ENCODE measurements around the gene DRAXIN. TPM values are rescaled to one million over a fixed set of nuclear protein-coding genes. Genes with fewer than 3 reads are reported as not detected.

Gene DRAXIN
- total and polyA plus RNA-seq, 4 donors = 0.04 to 0.31 (median 0.14) TPM

DNA sequence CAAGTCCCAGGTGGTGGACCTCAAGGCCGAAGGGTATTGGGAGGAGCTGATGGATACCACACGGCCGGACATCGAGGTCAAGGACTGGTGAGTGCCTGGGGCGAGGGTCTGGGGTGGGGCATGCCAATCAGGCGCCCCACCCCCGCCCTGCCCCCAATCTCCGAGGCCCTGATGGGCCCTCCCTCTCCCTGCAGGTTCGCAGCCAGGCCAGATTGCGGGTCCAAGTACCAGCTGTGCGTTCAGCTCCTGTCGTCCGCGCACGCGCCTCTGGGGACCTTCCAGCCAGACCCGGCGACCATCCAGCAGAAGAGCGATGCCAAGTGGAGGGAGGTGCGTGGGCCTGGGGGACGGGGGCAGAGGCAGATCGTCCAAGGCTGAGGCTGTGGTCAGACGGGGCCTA is 33.0 kb upstream of the DRAXIN start:
- DNase-seq (no peak), ATAC-seq (ENCODE audit: insufficient read depth, low FRiP score) (no peak)
- Histone ChIP-seq H3K9ac (ENCODE audit: insufficient read depth in 1 of 2, low read length in 2 of 2) (no peak overlapping the region), H3K27me3 (ENCODE audit: control insufficient read depth in 3 of 3, insufficient read depth in 3 of 3, low read length in 2 of 3) (no peaks in the 10 kb centered on the region), H3K4me1 (ENCODE audit: control insufficient read depth in 5 of 5, insufficient read depth in 5 of 5, low read length in 5 of 5) (peaks cover 0 to 8% (median 0%) of the 10 kb centered on the region in 5 donors), H3K4me3 (no peak overlapping the region), H3K27ac (ENCODE audit: low read depth in 1 of 2, low read length in 1 of 2) (no peak overlapping the region), H3K9me3 (ENCODE audit: control insufficient read depth in 4 of 4, insufficient read depth in 3 of 4, low read length in 3 of 4) (no peaks in the 10 kb centered on the region), H3K36me3 (ENCODE audit: control insufficient read depth in 4 of 4, insufficient read depth in 4 of 4, low read length in 4 of 4) (peaks cover 0 to 8% (median 2%) of the 10 kb centered on the region in 4 donors)
- WGBS, 2 donors = 93 to 95% methylated on average over 23 of the region's 23 CpGs
- TF ChIP-seq, protein P1, sequence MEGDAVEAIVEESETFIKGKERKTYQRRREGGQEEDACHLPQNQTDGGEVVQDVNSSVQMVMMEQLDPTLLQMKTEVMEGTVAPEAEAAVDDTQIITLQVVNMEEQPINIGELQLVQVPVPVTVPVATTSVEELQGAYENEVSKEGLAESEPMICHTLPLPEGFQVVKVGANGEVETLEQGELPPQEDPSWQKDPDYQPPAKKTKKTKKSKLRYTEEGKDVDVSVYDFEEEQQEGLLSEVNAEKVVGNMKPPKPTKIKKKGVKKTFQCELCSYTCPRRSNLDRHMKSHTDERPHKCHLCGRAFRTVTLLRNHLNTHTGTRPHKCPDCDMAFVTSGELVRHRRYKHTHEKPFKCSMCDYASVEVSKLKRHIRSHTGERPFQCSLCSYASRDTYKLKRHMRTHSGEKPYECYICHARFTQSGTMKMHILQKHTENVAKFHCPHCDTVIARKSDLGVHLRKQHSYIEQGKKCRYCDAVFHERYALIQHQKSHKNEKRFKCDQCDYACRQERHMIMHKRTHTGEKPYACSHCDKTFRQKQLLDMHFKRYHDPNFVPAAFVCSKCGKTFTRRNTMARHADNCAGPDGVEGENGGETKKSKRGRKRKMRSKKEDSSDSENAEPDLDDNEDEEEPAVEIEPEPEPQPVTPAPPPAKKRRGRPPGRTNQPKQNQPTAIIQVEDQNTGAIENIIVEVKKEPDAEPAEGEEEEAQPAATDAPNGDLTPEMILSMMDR (IDR thresholded peaks at IDR 0.05; ENCODE audit: control extremely low read depth, extremely low read depth) = no peak

GRCh38 chr1:11659748-11660147 is 31.8 kb upstream of the DRAXIN start:
- Histone ChIP-seq H3K4me3 (no peak overlapping the region), H3K4me1 (ENCODE audit: control insufficient read depth in 5 of 5, insufficient read depth in 5 of 5, low read length in 5 of 5) (peaks cover 0 to 8% (median 0%) of the 10 kb centered on the region in 5 donors), H3K9ac (ENCODE audit: insufficient read depth in 1 of 2, low read length in 2 of 2) (no peak overlapping the region), H3K27me3 (ENCODE audit: control insufficient read depth in 3 of 3, insufficient read depth in 3 of 3, low read length in 2 of 3) (no peaks in the 10 kb centered on the region), H3K27ac (ENCODE audit: low read depth in 1 of 2, low read length in 1 of 2) (no peak overlapping the region), H3K36me3 (ENCODE audit: control insufficient read depth in 4 of 4, insufficient read depth in 4 of 4, low read length in 4 of 4) (peaks cover 0 to 8% (median 2%) of the 10 kb centered on the region in 4 donors), H3K9me3 (ENCODE audit: control insufficient read depth in 4 of 4, insufficient read depth in 3 of 4, low read length in 3 of 4) (no peaks in the 10 kb centered on the region)
- WGBS, 2 donors = 84 to 86% methylated on average over 4 of the region's 4 CpGs
- ATAC-seq (ENCODE audit: insufficient read depth, low FRiP score) (no peak), DNase-seq (no peak)
- TF ChIP-seq, protein P1 (IDR thresholded peaks at IDR 0.05; ENCODE audit: control extremely low read depth, extremely low read depth) = no peak

- H3K27me3 ChIP-seq (ENCODE audit: control insufficient read depth in 3 of 3, insufficient read depth in 3 of 3, low read length in 2 of 3) = no peaks in the 10 kb centered on the region
- H3K9ac ChIP-seq (ENCODE audit: insufficient read depth in 1 of 2, low read length in 2 of 2) = no peak overlapping the region
- H3K9me3 ChIP-seq (ENCODE audit: control insufficient read depth in 4 of 4, insufficient read depth in 3 of 4, low read length in 3 of 4) = no peaks in the 10 kb centered on the region
- no peak overlapping the region for H3K27ac ChIP-seq (ENCODE audit: low read depth in 1 of 2, low read length in 1 of 2)
- TF ChIP-seq, protein P1 (IDR thresholded peaks at IDR 0.05; ENCODE audit: control extremely low read depth, extremely low read depth) = no peak
- H3K4me1 ChIP-seq (ENCODE audit: control insufficient read depth in 5 of 5, insufficient read depth in 5 of 5, low read length in 5 of 5) = no peaks in the 10 kb centered on the region
- no peak for ATAC-seq (ENCODE audit: insufficient read depth, low FRiP score)
- no peak for DNase-seq
- WGBS, 2 donors = 93 to 94% methylated on average over 17 of the region's 17 CpGs
- peaks cover 0 to 8% (median 2%) of the 10 kb centered on the region in 4 donors for H3K36me3 ChIP-seq (ENCODE audit: control insufficient read depth in 4 of 4, insufficient read depth in 4 of 4, low read length in 4 of 4)
- H3K4me3 ChIP-seq = no peak overlapping the region
These were observed 30.4 kb upstream of the DRAXIN start for GRCh38 chr1:11661103-11661502.
